Astrocyte (in vitro differentiated cells and primary cell): Measurements from ENCODE around the gene DNAJB4. TPM values are rescaled to one million over a fixed set of nuclear protein-coding genes. Genes with fewer than 3 reads are reported as not detected.

Source experiments
- DNase-seq: peaks from one replicate; pipeline ENCODE4 v3.0.0-alpha.2; 2010; ENCODE audit warnings: low read depth
- FAIRE-seq: peaks from 2 replicates; lab custom pipeline; 2011; peaks lifted over from hg19 to GRCh38; lab: Jason Lieb, UNC
- H2AFZ ChIP-seq: 2 replicates; pipeline ENCODE4 v1.6.0; 2012; ENCODE audit warnings: low read depth, low read length, inconsistent platforms
- H3K27ac ChIP-seq: 2 replicates; pipeline ENCODE4 v1.5.1; 2011; ENCODE audit warnings: low read depth, low read length, inconsistent platforms
- H3K27me3 ChIP-seq: 2 replicates; pipeline ENCODE4 v1.6.0; 2011; ENCODE audit warnings: low read length, inconsistent platforms; ENCODE audit not compliant: insufficient read depth
- H3K36me3 ChIP-seq: 2 replicates; pipeline ENCODE4 v1.5.1; 2011; ENCODE audit warnings: low read length, inconsistent platforms; ENCODE audit not compliant: insufficient read depth
- H3K4me1 ChIP-seq: 2 replicates; pipeline ENCODE4 v1.5.1; 2011; ENCODE audit warnings: low read length, inconsistent platforms; ENCODE audit not compliant: insufficient read depth
- H3K4me2 ChIP-seq: 2 replicates; pipeline ENCODE4 v1.6.0; 2012; ENCODE audit warnings: low read length, inconsistent platforms
- H3K4me3 ChIP-seq: 2 replicates; pipeline ENCODE4 v1.5.1; 2011; ENCODE audit warnings: low read depth, mild to moderate bottlenecking, low read length, inconsistent platforms; ENCODE audit not compliant: insufficient read depth
- H3K79me2 ChIP-seq: 2 replicates; pipeline ENCODE4 v1.6.0; 2012; ENCODE audit warnings: mild to moderate bottlenecking, low read length, inconsistent platforms; ENCODE audit not compliant: insufficient read depth
- H3K9ac ChIP-seq: 2 replicates; pipeline ENCODE4 v1.6.0; 2012; ENCODE audit warnings: mild to moderate bottlenecking, low read length, inconsistent platforms
- H3K9me3 ChIP-seq: 2 replicates; pipeline ENCODE4 v1.5.1; 2012; ENCODE audit warnings: low read depth, mild to moderate bottlenecking, low read length, inconsistent platforms; ENCODE audit not compliant: insufficient read depth
- H4K20me1 ChIP-seq: 2 replicates; pipeline ENCODE4 v1.6.0; 2012; ENCODE audit warnings: low read length, inconsistent platforms; ENCODE audit not compliant: insufficient read depth
- H3K27ac Mint-ChIP-seq: one replicate; pipeline ENCODE4 v1.8.0; 2021; ENCODE audit warnings: mild to moderate bottlenecking, mixed read lengths; ENCODE audit not compliant: unreplicated experiment
- H3K27me3 Mint-ChIP-seq: one replicate; pipeline ENCODE4 v1.8.0; 2021; ENCODE audit warnings: low read depth, mixed read lengths; ENCODE audit not compliant: unreplicated experiment
- H3K36me3 Mint-ChIP-seq: one replicate; pipeline ENCODE4 v1.8.0; 2021; ENCODE audit warnings: low read depth, mixed read lengths; ENCODE audit not compliant: unreplicated experiment
- H3K4me1 Mint-ChIP-seq: one replicate; pipeline ENCODE4 v1.8.0; 2021; ENCODE audit warnings: low read depth, mixed read lengths; ENCODE audit not compliant: unreplicated experiment
- H3K4me3 Mint-ChIP-seq: one replicate; pipeline ENCODE4 v1.8.0; 2021; ENCODE audit warnings: mild to moderate bottlenecking, moderate library complexity, mixed read lengths; ENCODE audit not compliant: unreplicated experiment
- H3K9me3 Mint-ChIP-seq: one replicate; pipeline ENCODE4 v1.8.0; 2021; ENCODE audit warnings: mild to moderate bottlenecking, mixed read lengths; ENCODE audit not compliant: unreplicated experiment
- CTCF ChIP-seq: IDR thresholded peaks from 2 replicates; pipeline ENCODE4 v1.5.1; 2011; ENCODE audit warnings: low read depth, mild to moderate bottlenecking, inconsistent platforms, low read length, moderate library complexity; ENCODE audit not compliant: insufficient read depth
- EZH2 ChIP-seq: IDR thresholded peaks from 2 replicates; pipeline ENCODE4 v1.6.1; 2012; ENCODE audit warnings: mild to moderate bottlenecking, low read length, inconsistent platforms; ENCODE audit not compliant: insufficient read depth
- total RNA-seq: library from RNA; stranded (reverse); gene quantifications from 2 replicates; pipeline ENCODE4 v1.2.1, GENCODE V29; 2021

Gene DNAJB4
- total RNA-seq, 1 donor from 2014 or later, result 58.6 TPM

GRCh38 chr1:77989744-77990143 is 15.0 kb upstream of the DNAJB4 start:
- peaks cover 4% of the 10 kb centered on the region for H3K36me3 ChIP-seq
- H3K36me3 Mint-ChIP-seq, result peaks cover 4% of the 10 kb centered on the region
- no peak overlapping the region for H3K27ac ChIP-seq
- no peak overlapping the region for H3K4me2 ChIP-seq
- H3K9ac ChIP-seq, result no peak overlapping the region
- no peaks in the 10 kb centered on the region for H3K27me3 ChIP-seq
- no peak overlapping the region for H2AFZ ChIP-seq
- H3K27me3 Mint-ChIP-seq, result no peaks in the 10 kb centered on the region
- no peaks in the 10 kb centered on the region for H3K9me3 Mint-ChIP-seq
- no peak overlapping the region for H3K4me3 Mint-ChIP-seq
- TF ChIP-seq CTCF (no peak), EZH2 (no peak)
- DNase-seq, result no peak
- peaks cover 5% of the 10 kb centered on the region for H3K4me1 Mint-ChIP-seq
- no peak overlapping the region for H3K4me3 ChIP-seq
- peaks cover 44% of the 10 kb centered on the region for H4K20me1 ChIP-seq
- H3K4me1 ChIP-seq, result no peaks in the 10 kb centered on the region
- H3K79me2 ChIP-seq, result peaks cover 85% of the 10 kb centered on the region
- FAIRE-seq, result no peak
- no peaks in the 10 kb centered on the region for H3K9me3 ChIP-seq
- no peak overlapping the region for H3K27ac Mint-ChIP-seq

GRCh38 chr1:77990629-77991204 is 14.0 kb upstream of the DNAJB4 start:
- no peaks in the 10 kb centered on the region for H3K4me1 ChIP-seq
- no peaks in the 10 kb centered on the region for H3K9me3 ChIP-seq
- H3K27ac ChIP-seq, result no peak overlapping the region
- H3K36me3 ChIP-seq, result peaks cover 5% of the 10 kb centered on the region
- peaks cover 5% of the 10 kb centered on the region for H3K4me1 Mint-ChIP-seq
- H3K27me3 ChIP-seq, result no peaks in the 10 kb centered on the region
- H3K4me3 Mint-ChIP-seq, result no peak overlapping the region
- no peak overlapping the region for H2AFZ ChIP-seq
- H3K9ac ChIP-seq, result no peak overlapping the region
- no peak for FAIRE-seq
- H3K27me3 Mint-ChIP-seq, result no peaks in the 10 kb centered on the region
- H3K4me3 ChIP-seq, result no peak overlapping the region
- peaks cover 81% of the 10 kb centered on the region for H3K79me2 ChIP-seq
- peaks cover 2% of the 10 kb centered on the region for H3K36me3 Mint-ChIP-seq
- peaks cover 49% of the 10 kb centered on the region for H4K20me1 ChIP-seq
- no peak for TF ChIP-seq EZH2
- no peak for TF ChIP-seq CTCF
- no peak overlapping the region for H3K4me2 ChIP-seq
- H3K27ac Mint-ChIP-seq, result no peak overlapping the region
- no peaks in the 10 kb centered on the region for H3K9me3 Mint-ChIP-seq
- no peak for DNase-seq

- H3K36me3 Mint-ChIP-seq, result peaks cover 3% of the 10 kb centered on the region
- H3K27me3 ChIP-seq, result no peaks in the 10 kb centered on the region
- H2AFZ ChIP-seq, result no peak overlapping the region
- TF ChIP-seq EZH2 (no peak), CTCF (no peak)
- no peaks in the 10 kb centered on the region for H3K27me3 Mint-ChIP-seq
- no peaks in the 10 kb centered on the region for H3K9me3 ChIP-seq
- no peak overlapping the region for H3K4me3 ChIP-seq
- no peaks in the 10 kb centered on the region for H3K4me1 ChIP-seq
- H4K20me1 ChIP-seq, result peaks cover 46% of the 10 kb centered on the region
- H3K4me2 ChIP-seq, result no peak overlapping the region
- H3K27ac ChIP-seq, result no peak overlapping the region
- no peak overlapping the region for H3K27ac Mint-ChIP-seq
- peaks cover 5% of the 10 kb centered on the region for H3K4me1 Mint-ChIP-seq
- DNase-seq (no peak), FAIRE-seq (no peak)
- H3K36me3 ChIP-seq, result peaks cover 5% of the 10 kb centered on the region
- no peaks in the 10 kb centered on the region for H3K9me3 Mint-ChIP-seq
- no peak overlapping the region for H3K4me3 Mint-ChIP-seq
- H3K9ac ChIP-seq, result no peak overlapping the region
- H3K79me2 ChIP-seq, result peaks cover 72% of the 10 kb centered on the region
These were observed 13.1 kb upstream of the DNAJB4 start for GRCh38 chr1:77991638-77992037.
